Thymus (tissue), 11 donors: ENCODE results near the gene S1PR4. TPM values are rescaled to one million over a fixed set of nuclear protein-coding genes. Genes with fewer than 3 reads are reported as not detected.
"Not testable (repeated sequence)": the region's sequence is repeated elsewhere in the genome, so short reads cannot be mapped to it uniquely, and the experiment has no call there.

ENCODE experiments used
- DNase-seq, 9 donors: peaks; one replicate each; pipeline ENCODE4 v3.0.0-alpha.2; 2013; ENCODE audit warnings: low spot score in 9 of 9, low read depth in 6 of 9, missing footprints in 1 of 9
- H3K27ac ChIP-seq, 2 donors: one replicate each; pipeline ENCODE4 v1.5.1; 2013; ENCODE audit warnings: control low read depth in 1 of 2, low read depth in 1 of 2, low read length in 1 of 2, mild to moderate bottlenecking in 1 of 2, moderate library complexity in 1 of 2
- H3K27me3 ChIP-seq, 2 donors: one replicate each; pipeline ENCODE4 v1.5.1; 2013; ENCODE audit warnings: low read length in 1 of 2; ENCODE audit not compliant: control insufficient read depth in 2 of 2, insufficient read depth in 1 of 2
- H3K36me3 ChIP-seq, 2 donors: one replicate each; pipeline ENCODE4 v1.5.1; 2013; ENCODE audit warnings: low read length in 1 of 2, mild to moderate bottlenecking in 1 of 2, moderate library complexity in 1 of 2; ENCODE audit not compliant: control insufficient read depth in 2 of 2, insufficient read depth in 2 of 2
- H3K4me1 ChIP-seq, 2 donors: one replicate each; pipeline ENCODE4 v1.5.1; 2013; ENCODE audit warnings: low read length in 2 of 2; ENCODE audit not compliant: control insufficient read depth in 2 of 2, insufficient read depth in 2 of 2
- H3K4me3 ChIP-seq, 2 donors: one replicate each; pipeline ENCODE4 v1.5.1; 2013; ENCODE audit warnings: low read length in 2 of 2, control low read depth in 1 of 2, mild to moderate bottlenecking in 1 of 2
- H3K9me3 ChIP-seq, 2 donors: one replicate each; pipeline ENCODE4 v1.5.1; 2013; ENCODE audit warnings: low read length in 1 of 2, mild to moderate bottlenecking in 1 of 2; ENCODE audit not compliant: control insufficient read depth in 2 of 2, insufficient read depth in 1 of 2
- WGBS: extraction: QIAGEN DNeasy Blood & Tissue Kit; methylation state at CpG from one replicate; pipeline ENCODE4 v1.1.7; 2013; 5-methylcytosine and 5-hydroxymethylcytosine counted together
- polyA plus RNA-seq: library from polyadenylated mRNA; stranded (reverse); fragments of 200-250 nt; gene quantifications from one replicate; pipeline ENCODE4 v1.2.3, GENCODE V29; 2013
- total RNA-seq: library from RNA; stranded (reverse); fragments of 120-200 nt; gene quantifications from one replicate; pipeline ENCODE4 v1.2.4, GENCODE V29; 2013
- donor health status: healthy.

Gene S1PR4
- total and polyA plus RNA-seq, 2 donors: 18.6 to 24.2 TPM

- no peak overlapping the region for H3K27ac ChIP-seq
- H3K4me1 ChIP-seq: peaks cover 15 to 23% of the 10 kb centered on the region in 2 donors
- H3K36me3 ChIP-seq: peaks cover 12 to 37% of the 10 kb centered on the region in 2 donors
- H3K27me3 ChIP-seq: no peaks in the 10 kb centered on the region
- H3K4me3 ChIP-seq: no peak overlapping the region
- WGBS: 97% methylated on average over 18 of the region's 18 CpGs
- DNase-seq: no peak
- H3K9me3 ChIP-seq: no peaks in the 10 kb centered on the region
Observed at GRCh38 chr19:3190470-3190770, 11.9 kb downstream of the S1PR4 start.

- no peak overlapping the region for H3K4me3 ChIP-seq
- no peak for DNase-seq
- no peaks in the 10 kb centered on the region for H3K27me3 ChIP-seq
- H3K36me3 ChIP-seq: peaks cover 19 to 44% of the 10 kb centered on the region in 2 donors
- no peaks in the 10 kb centered on the region for H3K9me3 ChIP-seq
- H3K4me1 ChIP-seq: peaks cover 15 to 23% of the 10 kb centered on the region in 2 donors
- WGBS: 95% methylated on average over 46 of the region's 46 CpGs
- no peak overlapping the region for H3K27ac ChIP-seq
Observed at GRCh38 chr19:3190921-3191805, 12.6 kb downstream of the S1PR4 start.

GRCh38 chr19:3191806-3192104, 13.2 kb downstream of the S1PR4 start:
- H3K27ac ChIP-seq, H3K9me3 ChIP-seq, H3K27me3 ChIP-seq, H3K4me3 ChIP-seq, DNase-seq: not testable (repeated sequence)
- 97% methylated on average over 12 of the region's 12 CpGs for WGBS
- peaks cover 25 to 50% of the 10 kb centered on the region in 2 donors for H3K36me3 ChIP-seq
- H3K4me1 ChIP-seq: peaks cover 11 to 17% of the 10 kb centered on the region in 2 donors

- Histone ChIP-seq H3K36me3 (peaks cover 26 to 54% of the 10 kb centered on the region in 2 donors), H3K9me3 (no peaks in the 10 kb centered on the region), H3K4me1 (peaks cover 6 to 12% of the 10 kb centered on the region in 2 donors), H3K4me3 (no peak overlapping the region), H3K27me3 (no peaks in the 10 kb centered on the region), H3K27ac (no peak overlapping the region)
- no peak for DNase-seq
- over 99% methylated on average over 32 of the region's 32 CpGs for WGBS
Observed at GRCh38 chr19:3192228-3192635, 13.7 kb downstream of the S1PR4 start.

- H3K9me3 ChIP-seq: no peaks in the 10 kb centered on the region
- no peak overlapping the region for H3K4me3 ChIP-seq
- H3K36me3 ChIP-seq: peaks cover 26 to 54% of the 10 kb centered on the region in 2 donors
- no peak for DNase-seq
- WGBS: 98% methylated on average over 14 of the region's 14 CpGs
- H3K27me3 ChIP-seq: no peaks in the 10 kb centered on the region
- H3K27ac ChIP-seq: no peak overlapping the region
- peaks cover 1 to 8% of the 10 kb centered on the region in 2 donors for H3K4me1 ChIP-seq
Observed at GRCh38 chr19:3192684-3193083, 14.1 kb downstream of the S1PR4 start.

GRCh38 chr19:3193256-3194105, 14.9 kb downstream of the S1PR4 start:
- H3K4me1 ChIP-seq: peaks cover 0 to 2% of the 10 kb centered on the region in 2 donors
- no peaks in the 10 kb centered on the region for H3K9me3 ChIP-seq
- DNase-seq: no peak
- H3K4me3 ChIP-seq: no peak overlapping the region
- H3K27me3 ChIP-seq: no peaks in the 10 kb centered on the region
- H3K27ac ChIP-seq: peak overlapping the region in 1 of 2 donors; percentile 5
- 64% methylated on average over 40 of the region's 40 CpGs for WGBS
- H3K36me3 ChIP-seq: peaks cover 27 to 54% of the 10 kb centered on the region in 2 donors

GRCh38 chr19:3194106-3195087, 15.8 kb downstream of the S1PR4 start:
- DNase-seq: no peak

GRCh38 chr19:3196064-3196932, 17.7 kb downstream of the S1PR4 start:
- Histone ChIP-seq H3K4me1 (no peaks in the 10 kb centered on the region), H3K9me3 (no peaks in the 10 kb centered on the region), H3K27ac (no peak overlapping the region), H3K4me3 (no peak overlapping the region), H3K27me3 (no peaks in the 10 kb centered on the region), H3K36me3 (peaks cover 33 to 46% of the 10 kb centered on the region in 2 donors)
- 97% methylated on average over 42 of the region's 42 CpGs for WGBS
- DNase-seq: no peak

More at GRCh38 chr19:3194106-3195087, 15.8 kb downstream of the S1PR4 start:
- Histone ChIP-seq H3K4me1 (no peaks in the 10 kb centered on the region), H3K36me3 (peaks cover 32 to 54% of the 10 kb centered on the region in 2 donors), H3K4me3 (no peak overlapping the region), H3K27ac (no peak overlapping the region), H3K9me3 (no peaks in the 10 kb centered on the region), H3K27me3 (no peaks in the 10 kb centered on the region)
- WGBS: 90% methylated on average over 17 of the region's 17 CpGs
